H1 (cell line): ENCODE measurements around the gene CRISPLD2. TPM values are rescaled to one million over a fixed set of nuclear protein-coding genes. Genes with fewer than 3 reads are reported as not detected.

Source experiments
- CTCF ChIA-PET: fragments of 300-600 bp; sonication (Branson Sonifier 250); formaldehyde crosslinking; loops from one replicate; lab custom pipeline; 2021; ENCODE audit not compliant: partially characterized antibody; lab: Charles Lee
- POLR2A ChIA-PET: fragments of 300-600 bp; sonication (Branson Sonifier 250); formaldehyde crosslinking; loops from one replicate; lab custom pipeline; 2021; ENCODE audit warnings: inconsistent platforms; ENCODE audit not compliant: partially characterized antibody; lab: Charles Lee
- DNase-seq, 2 experiments: peaks; one replicate each; pipeline versions ENCODE4 v3.0.0 to v3.0.0-alpha.2; 2010 to 2022; ENCODE audit warnings: low spot score in 2 of 2, low read depth in 1 of 2, mixed read lengths in 1 of 2
- FAIRE-seq: peaks from 2 replicates; lab custom pipeline; 2011; peaks lifted over from hg19 to GRCh38; lab: Jason Lieb, UNC
- H2AFZ ChIP-seq: 2 replicates; pipeline ENCODE4 v1.8.1; 2012; ENCODE audit warnings: low read length, inconsistent platforms
- H2AK5ac ChIP-seq: 2 replicates; pipeline ENCODE4 v1.6.1; 2013; ENCODE audit warnings: low read depth, low read length
- H2BK120ac ChIP-seq: replicated peaks from 2 replicates; pipeline ENCODE3; 2013; ENCODE audit warnings: low read depth, low read length, inconsistent platforms
- H2BK12ac ChIP-seq: 2 replicates; pipeline ENCODE4 v1.6.1; 2013; ENCODE audit warnings: low read depth, low read length
- H2BK15ac ChIP-seq: 2 replicates; pipeline ENCODE4 v1.6.1; 2013; ENCODE audit warnings: low read length
- H2BK20ac ChIP-seq: 2 replicates; pipeline ENCODE4 v1.6.1; 2013; ENCODE audit warnings: low read length
- H2BK5ac ChIP-seq: 2 replicates; pipeline ENCODE4 v1.6.1; 2013; ENCODE audit warnings: low read depth, low read length
- H3K14ac ChIP-seq: 2 replicates; pipeline ENCODE4 v1.6.1; 2013; ENCODE audit warnings: inconsistent platforms; ENCODE audit not compliant: insufficient read length
- H3K18ac ChIP-seq: 2 replicates; pipeline ENCODE4 v1.6.1; 2013; ENCODE audit warnings: low read length; ENCODE audit errors: extremely low read depth
- H3K23ac ChIP-seq: 2 replicates; pipeline ENCODE4 v1.6.1; 2013; ENCODE audit warnings: inconsistent platforms; ENCODE audit not compliant: insufficient read length
- H3K23me2 ChIP-seq: 2 replicates; pipeline ENCODE4 v1.6.1; 2013; ENCODE audit warnings: low read depth, low read length
- H3K27ac ChIP-seq: 2 replicates; pipeline ENCODE4 v1.6.1; 2011; ENCODE audit warnings: low read depth, low read length, inconsistent platforms
- H3K27me3 ChIP-seq, 4 experiments: replicated peaks in 1 of 4; 1 replicate in 1 of 4; 2 replicates in 3 of 4; pipeline versions ENCODE4 v1.6.1 to v1.8.1; 2011 to 2013; ENCODE audit warnings: low read length in 3 of 4, mild to moderate bottlenecking in 3 of 4, inconsistent platforms in 2 of 4, mixed read lengths in 2 of 4, moderate library complexity in 1 of 4; ENCODE audit not compliant: control insufficient read depth in 3 of 4, insufficient read depth in 3 of 4; ENCODE audit errors: extremely low read depth in 1 of 4
- H3K36me3 ChIP-seq, 4 experiments: 2 replicates each; pipeline versions ENCODE4 v1.6.1 to v1.8.1; 2011 to 2013; ENCODE audit warnings: mild to moderate bottlenecking in 4 of 4, low read length in 3 of 4, moderate library complexity in 2 of 4, control low read depth in 1 of 4, inconsistent platforms in 1 of 4; ENCODE audit not compliant: insufficient read depth in 4 of 4, control insufficient read depth in 2 of 4
- H3K4ac ChIP-seq: replicated peaks from 2 replicates; pipeline ENCODE3; 2013; ENCODE audit warnings: low read length, low read depth, mixed read lengths, inconsistent platforms; ENCODE audit not compliant: insufficient read length
- H3K4me1 ChIP-seq, 4 experiments: replicated peaks in 1 of 4; 1 replicate in 1 of 4; 2 replicates in 3 of 4; pipeline versions ENCODE4 v1.6.1 to v1.8.1; 2011 to 2013; ENCODE audit warnings: low read length in 3 of 4, inconsistent platforms in 2 of 4, mixed read lengths in 1 of 4; ENCODE audit not compliant: insufficient read depth in 4 of 4, control insufficient read depth in 3 of 4
- H3K4me2 ChIP-seq, 2 experiments: 2 replicates each; pipeline versions ENCODE4 v1.6.1 to v1.8.1; 2011 to 2013; ENCODE audit warnings: low read depth in 2 of 2, low read length in 2 of 2, control low read depth in 1 of 2, inconsistent platforms in 1 of 2, mild to moderate bottlenecking in 1 of 2; ENCODE audit not compliant: insufficient read depth in 1 of 2
- H3K4me3 ChIP-seq, 4 experiments: fragments of 200-600, 300-600 bp in 1 of 4; sonication (generic), shearing (Covaris generic), sonication (Bioruptor Twin) in 1 of 4; 2 replicates each; pipeline versions ENCODE4 v1.5.1 to v1.8.1; 2011 to 2016; ENCODE audit warnings: low read length in 4 of 4, low read depth in 3 of 4, control low read depth in 2 of 4, inconsistent platforms in 2 of 4, mild to moderate bottlenecking in 2 of 4, mixed read lengths in 1 of 4, moderate library complexity in 1 of 4; ENCODE audit not compliant: insufficient read depth in 2 of 4; ENCODE audit errors: extremely low read depth in 1 of 4
- H3K56ac ChIP-seq: replicated peaks from 2 replicates; pipeline ENCODE3; 2013; ENCODE audit warnings: low read depth, mild to moderate bottlenecking, mixed read lengths, low read length, inconsistent platforms; ENCODE audit not compliant: insufficient read length
- H3K79me1 ChIP-seq: 2 replicates; pipeline ENCODE4 v1.6.1; 2013; ENCODE audit warnings: low read depth, low read length, control low read depth
- H3K79me2 ChIP-seq, 2 experiments: 2 replicates each; pipeline versions ENCODE4 v1.6.1 to v1.8.1; 2012 to 2013; ENCODE audit warnings: low read length in 2 of 2, mild to moderate bottlenecking in 2 of 2, inconsistent platforms in 1 of 2; ENCODE audit not compliant: insufficient read depth in 2 of 2, control insufficient read depth in 1 of 2
- H3K9ac ChIP-seq, 4 experiments: replicated peaks in 1 of 4; 1 replicate in 1 of 4; 2 replicates in 3 of 4; pipeline versions ENCODE4 v1.6.1 to v1.8.1; 2011 to 2013; ENCODE audit warnings: low read depth in 3 of 4, low read length in 3 of 4, control low read depth in 2 of 4, mild to moderate bottlenecking in 2 of 4, moderate library complexity in 2 of 4, inconsistent platforms in 1 of 4; ENCODE audit errors: extremely low read depth in 1 of 4
- H3K9me3 ChIP-seq, 2 experiments: 2 replicates each; pipeline versions ENCODE4 v1.6.1 to v1.8.1; 2012 to 2013; ENCODE audit warnings: mild to moderate bottlenecking in 2 of 2, moderate library complexity in 2 of 2, control low read depth in 1 of 2, inconsistent platforms in 1 of 2, low read depth in 1 of 2, low read length in 1 of 2, mixed read lengths in 1 of 2; ENCODE audit not compliant: insufficient read depth in 2 of 2
- H4K20me1 ChIP-seq, 2 experiments: replicated peaks in 1 of 2; 2 replicates each; pipeline versions ENCODE3 to v1.8.1; 2011 to 2013; ENCODE audit warnings: inconsistent platforms in 2 of 2, low read length in 2 of 2, mild to moderate bottlenecking in 1 of 2; ENCODE audit not compliant: insufficient read depth in 2 of 2, control insufficient read depth in 1 of 2
- H4K5ac ChIP-seq: 2 replicates; pipeline ENCODE4 v1.6.1; 2013; ENCODE audit warnings: low read length, low read depth, mixed read lengths, inconsistent platforms; ENCODE audit not compliant: insufficient read length
- H4K8ac ChIP-seq: 2 replicates; pipeline ENCODE4 v1.8.0; 2013; ENCODE audit warnings: mild to moderate bottlenecking, moderate library complexity, low read length, inconsistent platforms; ENCODE audit not compliant: insufficient read depth; ENCODE audit errors: extremely low read depth
- H4K91ac ChIP-seq: replicated peaks from 2 replicates; pipeline ENCODE3; 2013; ENCODE audit warnings: low read length, mixed read lengths, inconsistent platforms; ENCODE audit not compliant: insufficient read length
- ASH2L ChIP-seq: fragments of 200-600, 300-600 bp; sonication (generic); IDR thresholded peaks from one replicate; pipeline ENCODE4 v1.7.1; 2017; ENCODE audit warnings: low read length
- RFX5 ChIP-seq: IDR thresholded peaks from 2 replicates; pipeline ENCODE4 v1.6.1; 2011; ENCODE audit warnings: low read depth, low read length, improper control_type of control experiment, borderline replicate concordance
- WGBS, 2 experiments: shearing (Covaris generic) in 1 of 2; methylation state at CpG; one replicate each; pipeline versions ENCODE4 v1.1.6 to v1.1.7; 2013 to 2015; ENCODE audit warnings: low lambda C conversion rate in 2 of 2, mixed read lengths in 2 of 2, inconsistent platforms in 1 of 2, low coverage in 1 of 2, missing lambda C conversion rate in 1 of 2; ENCODE audit not compliant: insufficient replicate concordance in 2 of 2, insufficient coverage in 1 of 2, insufficient read length in 1 of 2; ENCODE audit errors: extremely low coverage in 1 of 2, missing lambda C conversion rate in 1 of 2; 5-methylcytosine and 5-hydroxymethylcytosine counted together
- polyA plus RNA-seq, 7 experiments: library from polyadenylated mRNA; depleted of rRNA in 3 of 7; stranded (reverse) in 5 of 7; unstranded in 2 of 7; fragments of >200 nt in 5 of 7; fragments of 200-250 nt in 2 of 7; gene quantifications; 1 replicate in 5 of 7; 2 replicates in 1 of 7; 4 replicates in 1 of 7; pipeline versions ENCODE4 v1.2.1 to v1.2.3, GENCODE V29; 2011 to 2013; ENCODE audit warnings: missing spikeins in 2 of 7, mixed read lengths in 2 of 7
- total RNA-seq: library from RNA; stranded (reverse); fragmentation: NEBNext Ultra II Directional; extraction: Animal tissue kit (Norgen Biotek cat#: 25700); gene quantifications from 2 replicates; pipeline ENCODE4 v1.2.1, GENCODE V29; 2021

The CRISPLD2 gene
- total and polyA plus RNA-seq, 2 of the 8 experiments (the other 6 are each of a cell fraction or from before 2014, with no cell fraction given): 2.7 to 5.1 TPM

DNA sequence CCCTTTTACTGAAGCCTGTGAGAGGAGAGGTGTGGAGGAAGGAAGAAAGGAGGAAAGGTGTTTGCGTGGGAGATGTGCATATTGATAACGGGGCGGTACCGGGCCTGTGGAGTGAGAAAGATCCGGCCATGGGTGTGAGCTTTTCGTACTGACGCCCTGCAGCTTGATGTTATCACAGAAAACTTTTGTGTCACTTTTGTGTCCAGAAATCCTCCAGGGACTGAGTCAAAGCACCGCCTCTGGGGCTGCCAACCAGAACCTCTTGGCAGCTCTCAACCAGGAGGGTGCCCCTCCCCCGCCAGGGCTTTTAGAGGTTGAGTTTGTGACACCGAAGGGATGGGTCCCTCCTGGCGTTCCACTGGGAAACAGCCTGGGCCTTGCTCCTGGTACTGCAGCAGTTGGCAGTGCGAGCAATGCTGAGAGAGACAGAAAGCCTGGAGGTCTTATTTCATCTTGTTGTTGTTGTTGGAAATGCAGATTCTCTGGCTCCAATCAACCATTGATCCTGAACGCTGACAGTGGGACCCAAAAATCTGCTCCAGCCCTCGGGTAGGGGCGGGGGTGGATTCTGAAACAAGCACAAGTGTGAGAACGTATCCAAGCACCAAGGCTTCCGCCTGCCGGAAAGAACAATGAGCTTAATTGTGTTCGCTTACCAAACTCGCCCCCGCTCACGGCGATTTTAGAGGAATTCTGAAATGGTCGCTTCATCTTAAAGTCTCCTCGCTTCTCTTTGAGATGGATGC, 65.0 kb downstream of the CRISPLD2 start:
- no peak for FAIRE-seq
- 72% methylated on average over 22 of the region's 25 CpGs; no CpG with 5 or more reads in 1 of the 2 experiments for WGBS, 2 experiments
- Histone ChIP-seq H4K91ac (peak overlapping the region; percentile 62), H2BK120ac (no peak overlapping the region), H3K4ac (no peak overlapping the region), H3K56ac (no peak overlapping the region), H3K27me3 (no peaks in the 10 kb centered on the region), H4K5ac (no peak overlapping the region), H3K14ac (peak overlapping the region; percentile 4), H3K4me1 (peaks cover 7 to 22% (median 13%) of the 10 kb centered on the region in 4 experiments), H4K20me1 (no peaks in the 10 kb centered on the region), H3K79me1 (no peaks in the 10 kb centered on the region), H2BK12ac (peak overlapping the region; percentile 2; the same call in 1 of the 2 replicates), H3K4me3 (no peak overlapping the region), H2BK5ac (peak overlapping the region; percentile 67; the same call in 1 of the 2 replicates), H3K18ac (no peak overlapping the region), H3K23ac (no peak overlapping the region), H2BK15ac (0 out of 2 replicates have a peak overlapping the region, but pooled peaks have one; percentile 3), H3K4me2 (peak overlapping the region; percentile 17 to 46; a peak in 2 of 4 replicates), H3K36me3 (no peaks in the 10 kb centered on the region), H3K79me2 (no peaks in the 10 kb centered on the region), H4K8ac (no peak overlapping the region; the same call in 1 of the 2 replicates), H3K23me2 (no peaks in the 10 kb centered on the region), H3K27ac (no peak overlapping the region), H2AFZ (peak overlapping the region; percentile 84), H3K9me3 (no peaks in the 10 kb centered on the region), H2BK20ac (peak overlapping the region; percentile 95; the same call in 1 of the 2 replicates), H2AK5ac (no peak overlapping the region), H3K9ac (no peak overlapping the region)
- ChIA-PET POLR2A (no interaction called here), CTCF (interaction anchor here (1.0 to 3.8 kb wide), 6 partner anchors 9 to 212 kb away, joined by 3 to 15 read pairs (median 4); no protein-coding TSS in a partner anchor)
- DNase-seq: peak in 1 of 2 experiments; percentile 62
- TF ChIP-seq ASH2L: peak; percentile 43
- no peak for TF ChIP-seq RFX5
